A673 (cell line): ENCODE measurements around the gene CTCF. TPM values are rescaled to one million over a fixed set of nuclear protein-coding genes. Genes with fewer than 3 reads are reported as not detected.

Experiments
- BruUV-seq: library from RNA; stranded (reverse); fragments of 400-500 nt; replicated peaks from 2 replicates; lab custom pipeline; 2021; lab: Mats Ljungman, UMichigan
- CTCF ChIA-PET: fragments of 300-600 bp; sonication (Branson Sonifier 250); formaldehyde crosslinking; loops from one replicate; lab custom pipeline; 2022; ENCODE audit warnings: antibody characterized with exemption; lab: Charles Lee
- POLR2A ChIA-PET: fragments of 300-600 bp; sonication (Branson Sonifier 250); formaldehyde crosslinking; loops from one replicate; lab custom pipeline; 2022; ENCODE audit warnings: antibody characterized with exemption; ENCODE audit not compliant: low non-redundant PET; lab: Charles Lee
- DNase-seq: peaks from one replicate; pipeline ENCODE4 v3.0.0-alpha.2; 2015; ENCODE audit warnings: low spot score
- H3K27ac ChIP-seq: fragments of 200-600 bp; sonication (generic); 2 replicates; pipeline ENCODE4 v1.5.1; 2016; ENCODE audit warnings: mixed run types, low read depth, mild to moderate bottlenecking, mixed read lengths, antibody characterized with exemption, low read length; ENCODE audit not compliant: poor library complexity, severe bottlenecking
- H3K27me3 ChIP-seq: fragments of 200-600 bp; sonication (generic); replicated peaks from 2 replicates; pipeline ENCODE4 v1.6.1; 2017; ENCODE audit warnings: mixed run types, low read depth, mild to moderate bottlenecking, mixed read lengths, antibody characterized with exemption, low read length; ENCODE audit not compliant: insufficient read depth, poor library complexity
- H3K36me3 ChIP-seq: fragments of 200-600 bp; sonication (generic); 2 replicates; pipeline ENCODE4 v1.6.1; 2016; ENCODE audit warnings: mixed run types, mild to moderate bottlenecking, mixed read lengths, antibody characterized with exemption, low read length; ENCODE audit not compliant: insufficient read depth, poor library complexity, severe bottlenecking
- H3K4me1 ChIP-seq: fragments of 200-600 bp; sonication (generic); 2 replicates; pipeline ENCODE4 v1.6.1; 2017; ENCODE audit warnings: mixed run types, mild to moderate bottlenecking, mixed read lengths, antibody characterized with exemption, low read length; ENCODE audit not compliant: insufficient read depth, poor library complexity, severe bottlenecking
- H3K4me3 ChIP-seq: fragments of 200-600 bp; sonication (generic); 2 replicates; pipeline ENCODE4 v1.5.1; 2016; ENCODE audit warnings: low read depth, mixed run types, mild to moderate bottlenecking, mixed read lengths, low read length; ENCODE audit not compliant: poor library complexity, severe bottlenecking
- H3K9me3 ChIP-seq: fragments of 200-600 bp; sonication (generic); 2 replicates; pipeline ENCODE4 v1.6.1; 2016; ENCODE audit warnings: mixed run types, low read depth, mild to moderate bottlenecking, mixed read lengths, antibody characterized with exemption, low read length; ENCODE audit not compliant: poor library complexity, severe bottlenecking
- EZH2 ChIP-seq: fragments of 200-600 bp; sonication (generic); IDR thresholded peaks from 2 replicates; pipeline ENCODE4 v1.6.1; 2017; ENCODE audit warnings: borderline replicate concordance, low read depth, mild to moderate bottlenecking, mixed read lengths, antibody characterized with exemption, low read length; ENCODE audit not compliant: poor library complexity, severe bottlenecking
- intact Hi-C: fragments of 100-400 bp; cut with micrococcal nuclease; formaldehyde crosslinking; loops from one replicate; pipeline ENCODE4 v1.10.0; 2022; ENCODE audit not compliant: unreplicated experiment
- total RNA-seq: library from RNA; stranded (reverse); gene quantifications from 2 replicates; pipeline ENCODE4 v1.2.3, GENCODE V29; 2021
- TF ChIP-seq, protein P1 (sequence below): fragments of 300-800, 200-600 bp; sonication (generic); conservative IDR thresholded peaks from 2 replicates; pipeline ENCODE4 v1.5.1; 2017; ENCODE audit warnings: low read depth, mild to moderate bottlenecking, antibody characterized with exemption, low read length, moderate library complexity, mixed read lengths

The CTCF gene
- total RNA-seq, 1 experiment from 2014 or later = 74.7 TPM

DNA sequence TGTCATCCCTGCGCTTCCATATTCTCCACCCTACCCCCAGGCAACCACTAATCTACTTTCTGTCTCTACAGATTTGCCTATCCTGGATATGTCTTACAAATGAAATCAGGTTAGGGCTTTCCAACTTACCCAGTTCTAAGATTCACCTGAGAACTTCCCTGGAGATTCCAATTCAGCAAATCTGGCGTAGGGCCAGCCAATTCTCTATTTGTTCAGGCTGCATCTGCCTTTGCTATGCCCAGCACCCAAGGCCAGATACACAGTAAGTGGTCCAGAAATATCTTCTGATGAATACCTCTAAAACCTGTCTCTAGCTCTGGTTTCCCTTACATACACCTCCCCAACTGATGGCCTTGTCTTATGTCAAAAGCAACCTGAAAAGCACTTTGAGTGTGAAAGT, 10.4 kb upstream of the CTCF start:
- Histone ChIP-seq H3K9me3 (no peaks in the 10 kb centered on the region), H3K4me3 (no peak overlapping the region), H3K36me3 (no peaks in the 10 kb centered on the region), H3K27me3 (no peaks in the 10 kb centered on the region), H3K4me1 (peaks cover 5% of the 10 kb centered on the region), H3K27ac (no peak overlapping the region)
- intact Hi-C loops = no loop called here
- BruUV-seq = no TSS peak
- TF ChIP-seq, protein P1, sequence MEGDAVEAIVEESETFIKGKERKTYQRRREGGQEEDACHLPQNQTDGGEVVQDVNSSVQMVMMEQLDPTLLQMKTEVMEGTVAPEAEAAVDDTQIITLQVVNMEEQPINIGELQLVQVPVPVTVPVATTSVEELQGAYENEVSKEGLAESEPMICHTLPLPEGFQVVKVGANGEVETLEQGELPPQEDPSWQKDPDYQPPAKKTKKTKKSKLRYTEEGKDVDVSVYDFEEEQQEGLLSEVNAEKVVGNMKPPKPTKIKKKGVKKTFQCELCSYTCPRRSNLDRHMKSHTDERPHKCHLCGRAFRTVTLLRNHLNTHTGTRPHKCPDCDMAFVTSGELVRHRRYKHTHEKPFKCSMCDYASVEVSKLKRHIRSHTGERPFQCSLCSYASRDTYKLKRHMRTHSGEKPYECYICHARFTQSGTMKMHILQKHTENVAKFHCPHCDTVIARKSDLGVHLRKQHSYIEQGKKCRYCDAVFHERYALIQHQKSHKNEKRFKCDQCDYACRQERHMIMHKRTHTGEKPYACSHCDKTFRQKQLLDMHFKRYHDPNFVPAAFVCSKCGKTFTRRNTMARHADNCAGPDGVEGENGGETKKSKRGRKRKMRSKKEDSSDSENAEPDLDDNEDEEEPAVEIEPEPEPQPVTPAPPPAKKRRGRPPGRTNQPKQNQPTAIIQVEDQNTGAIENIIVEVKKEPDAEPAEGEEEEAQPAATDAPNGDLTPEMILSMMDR = no peak
- TF ChIP-seq EZH2 = no peak
- ChIA-PET POLR2A (no interaction called here), CTCF (no interaction called here)
- DNase-seq = no peak

DNA sequence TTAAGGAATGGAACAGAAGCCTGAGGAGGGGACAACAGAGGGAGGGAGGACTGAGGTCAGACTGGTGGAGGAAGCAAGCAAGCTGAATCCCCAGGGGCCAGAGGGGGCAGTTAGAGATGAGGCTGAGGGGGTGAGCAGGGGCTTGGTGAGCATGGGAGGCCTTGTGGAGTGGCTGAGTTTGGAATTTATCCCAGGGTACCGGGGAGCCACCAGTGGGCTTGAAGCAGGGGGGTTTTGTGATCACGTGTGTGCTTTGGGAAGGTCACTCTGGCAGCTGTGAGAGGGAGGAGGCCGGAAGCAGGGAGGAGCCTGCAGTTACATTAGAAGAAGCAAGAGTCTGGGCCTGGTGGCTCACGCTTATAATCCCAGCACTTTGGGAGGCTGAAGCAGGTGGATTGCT, 9.8 kb upstream of the CTCF start:
- POLR2A ChIA-PET = no interaction called here
- TF ChIP-seq, protein P1 = no peak
- TF ChIP-seq EZH2 = no peak
- intact Hi-C loops = no loop called here
- DNase-seq = no peak
- Histone ChIP-seq H3K27me3 (no peaks in the 10 kb centered on the region), H3K4me1 (peaks cover 5% of the 10 kb centered on the region), H3K4me3 (no peak overlapping the region), H3K27ac (no peak overlapping the region), H3K9me3 (no peaks in the 10 kb centered on the region), H3K36me3 (no peaks in the 10 kb centered on the region)
- CTCF ChIA-PET = no interaction called here
- no TSS peak for BruUV-seq

DNA sequence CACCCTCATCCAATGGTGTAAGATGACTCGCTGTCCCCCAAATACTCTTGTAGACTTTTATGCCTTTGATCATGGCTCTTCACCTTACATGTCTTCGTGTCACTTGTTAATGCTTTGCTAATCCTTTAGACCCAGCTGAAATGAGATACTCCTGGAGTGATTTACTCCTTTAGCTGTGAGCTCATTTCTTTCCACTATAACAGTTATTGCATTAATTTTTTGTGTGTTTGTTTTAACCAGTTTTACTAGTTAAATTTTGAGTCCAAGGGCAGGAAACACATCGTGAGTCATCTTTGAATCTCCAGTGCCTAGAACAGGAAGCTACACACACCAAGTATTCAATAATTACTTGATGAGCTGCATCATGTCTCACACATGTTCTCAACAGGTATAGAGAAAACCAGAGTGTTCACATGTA, 6.5 kb upstream of the CTCF start:
- TF ChIP-seq, protein P1 = no peak
- no peak for TF ChIP-seq EZH2
- peak overlapping the region; percentile 6 for H3K27ac ChIP-seq
- POLR2A ChIA-PET = interaction anchor here (0.6 kb wide), 1 partner anchor 723 kb away, joined by 10 read pairs; no protein-coding TSS in a partner anchor

More for the DNA sequence above, 6.5 kb upstream of the CTCF start:
- Histone ChIP-seq H3K9me3 (no peaks in the 10 kb centered on the region), H3K36me3 (no peaks in the 10 kb centered on the region), H3K4me1 (peaks cover 5% of the 10 kb centered on the region), H3K4me3 (no peak overlapping the region), H3K27me3 (no peaks in the 10 kb centered on the region)
- peak; percentile 65 for DNase-seq
- intact Hi-C loops = no loop called here
- CTCF ChIA-PET = interaction anchor here (1.0 to 1.4 kb wide), 2 partner anchors 9 to 35 kb away, joined by 3 to 5 read pairs; no protein-coding TSS in a partner anchor
- BruUV-seq = no TSS peak
